ENCODE data around the gene KCNQ1.

The KCNQ1 gene

DNA sequence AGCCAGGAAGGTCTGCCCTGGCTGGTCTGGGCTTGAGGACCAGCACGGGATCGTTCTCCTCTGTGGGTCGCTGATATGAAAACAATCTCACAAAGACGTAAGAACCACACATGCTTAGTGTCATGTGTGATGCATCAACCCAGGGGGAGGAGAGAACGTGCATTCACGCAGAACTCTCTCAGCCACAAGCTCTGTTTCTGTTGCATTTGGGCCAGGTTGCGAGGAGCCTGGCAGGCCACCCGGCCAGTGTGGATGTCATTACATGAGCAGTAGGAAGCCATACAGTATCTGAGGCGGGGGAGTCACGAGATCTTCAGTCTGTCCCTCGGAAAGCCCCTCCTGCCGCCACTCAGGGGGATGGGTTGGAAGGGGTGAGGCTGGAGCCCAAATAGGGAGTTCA, 308.1 kb downstream of the KCNQ1 start:
- DNase-seq (ENCODE audit: low read depth), result no peak
- no peak overlapping the region for H3K4me3 ChIP-seq (ENCODE audit: low read length)
- TF ChIP-seq, protein P1, sequence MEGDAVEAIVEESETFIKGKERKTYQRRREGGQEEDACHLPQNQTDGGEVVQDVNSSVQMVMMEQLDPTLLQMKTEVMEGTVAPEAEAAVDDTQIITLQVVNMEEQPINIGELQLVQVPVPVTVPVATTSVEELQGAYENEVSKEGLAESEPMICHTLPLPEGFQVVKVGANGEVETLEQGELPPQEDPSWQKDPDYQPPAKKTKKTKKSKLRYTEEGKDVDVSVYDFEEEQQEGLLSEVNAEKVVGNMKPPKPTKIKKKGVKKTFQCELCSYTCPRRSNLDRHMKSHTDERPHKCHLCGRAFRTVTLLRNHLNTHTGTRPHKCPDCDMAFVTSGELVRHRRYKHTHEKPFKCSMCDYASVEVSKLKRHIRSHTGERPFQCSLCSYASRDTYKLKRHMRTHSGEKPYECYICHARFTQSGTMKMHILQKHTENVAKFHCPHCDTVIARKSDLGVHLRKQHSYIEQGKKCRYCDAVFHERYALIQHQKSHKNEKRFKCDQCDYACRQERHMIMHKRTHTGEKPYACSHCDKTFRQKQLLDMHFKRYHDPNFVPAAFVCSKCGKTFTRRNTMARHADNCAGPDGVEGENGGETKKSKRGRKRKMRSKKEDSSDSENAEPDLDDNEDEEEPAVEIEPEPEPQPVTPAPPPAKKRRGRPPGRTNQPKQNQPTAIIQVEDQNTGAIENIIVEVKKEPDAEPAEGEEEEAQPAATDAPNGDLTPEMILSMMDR (IDR thresholded peaks at IDR 0.05; ENCODE audit: insufficient read depth, low read depth, low read length, missing control alignments), result no peak

DNA sequence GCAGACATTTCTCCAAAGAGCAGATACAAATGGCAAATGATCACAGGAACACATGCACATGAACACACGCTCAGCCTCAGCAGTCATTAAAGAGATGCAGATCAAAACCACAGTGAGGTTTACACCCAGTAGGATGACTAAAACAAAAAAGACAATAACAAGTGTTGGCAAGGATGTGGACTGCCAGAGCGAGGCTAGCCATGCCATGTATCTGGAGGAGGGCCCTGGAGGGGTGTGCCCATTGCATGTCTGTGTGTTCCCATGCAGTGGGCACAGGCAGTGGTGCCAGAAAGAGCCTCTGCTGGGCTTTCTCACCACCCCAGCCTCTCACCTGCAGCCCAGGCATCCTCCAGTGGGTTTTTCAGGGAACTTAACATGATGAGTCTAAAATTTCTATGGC, 309.2 kb downstream of the KCNQ1 start:
- TF ChIP-seq, protein P1 (IDR thresholded peaks at IDR 0.05; ENCODE audit: insufficient read depth, low read depth, low read length, missing control alignments), result no peak
- H3K4me3 ChIP-seq (ENCODE audit: low read length), result no peak overlapping the region
- DNase-seq (ENCODE audit: low read depth), result no peak

DNA sequence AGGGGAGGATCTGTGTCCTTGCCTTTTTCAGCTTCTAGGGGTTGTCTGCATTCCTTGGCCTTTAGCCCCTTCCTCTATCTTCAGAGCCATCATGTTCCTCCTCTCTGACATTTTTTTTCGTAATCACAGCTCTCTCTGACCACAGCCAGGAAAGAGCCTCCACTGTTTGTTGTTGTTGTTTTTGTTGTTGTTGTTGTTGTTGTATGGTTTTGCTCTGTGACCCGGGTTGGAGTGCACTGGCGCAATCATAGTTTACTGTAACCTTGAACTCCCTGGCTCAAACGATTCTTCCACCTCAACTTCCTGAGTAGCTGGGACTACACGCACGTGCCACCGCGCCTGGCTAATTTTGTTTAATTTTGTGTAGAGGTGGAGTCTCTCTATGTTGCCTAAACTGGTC, 310.3 kb downstream of the KCNQ1 start:
- no peak for DNase-seq (ENCODE audit: low read depth)
- TF ChIP-seq, protein P1 (IDR thresholded peaks at IDR 0.05; ENCODE audit: insufficient read depth, low read depth, low read length, missing control alignments), result no peak
- H3K4me3 ChIP-seq (ENCODE audit: low read length), result no peak overlapping the region

DNA sequence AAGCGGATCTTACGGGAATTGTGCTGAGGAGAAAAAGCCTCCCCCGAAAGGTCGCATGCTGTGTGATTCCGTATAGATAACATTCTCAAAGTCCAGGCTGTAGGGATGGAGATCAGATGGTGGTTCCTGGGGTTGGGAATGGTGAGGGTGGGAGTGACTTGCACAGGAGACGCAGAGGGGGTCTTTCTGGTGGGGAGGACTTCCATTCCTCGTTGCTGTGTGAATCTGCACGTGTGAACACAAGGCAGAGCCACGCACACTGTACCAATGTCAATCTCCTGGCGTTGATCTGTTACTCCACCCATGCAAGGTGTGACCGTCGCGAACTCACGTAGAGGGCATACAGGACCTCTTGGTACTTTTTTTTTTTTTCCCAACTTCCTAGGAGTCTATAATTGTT, 313.9 kb downstream of the KCNQ1 start:
- DNase-seq (ENCODE audit: low read depth), result no peak
- H3K4me3 ChIP-seq (ENCODE audit: low read length), result no peak overlapping the region
- TF ChIP-seq, protein P1 (IDR thresholded peaks at IDR 0.05; ENCODE audit: insufficient read depth, low read depth, low read length, missing control alignments), result no peak

DNA sequence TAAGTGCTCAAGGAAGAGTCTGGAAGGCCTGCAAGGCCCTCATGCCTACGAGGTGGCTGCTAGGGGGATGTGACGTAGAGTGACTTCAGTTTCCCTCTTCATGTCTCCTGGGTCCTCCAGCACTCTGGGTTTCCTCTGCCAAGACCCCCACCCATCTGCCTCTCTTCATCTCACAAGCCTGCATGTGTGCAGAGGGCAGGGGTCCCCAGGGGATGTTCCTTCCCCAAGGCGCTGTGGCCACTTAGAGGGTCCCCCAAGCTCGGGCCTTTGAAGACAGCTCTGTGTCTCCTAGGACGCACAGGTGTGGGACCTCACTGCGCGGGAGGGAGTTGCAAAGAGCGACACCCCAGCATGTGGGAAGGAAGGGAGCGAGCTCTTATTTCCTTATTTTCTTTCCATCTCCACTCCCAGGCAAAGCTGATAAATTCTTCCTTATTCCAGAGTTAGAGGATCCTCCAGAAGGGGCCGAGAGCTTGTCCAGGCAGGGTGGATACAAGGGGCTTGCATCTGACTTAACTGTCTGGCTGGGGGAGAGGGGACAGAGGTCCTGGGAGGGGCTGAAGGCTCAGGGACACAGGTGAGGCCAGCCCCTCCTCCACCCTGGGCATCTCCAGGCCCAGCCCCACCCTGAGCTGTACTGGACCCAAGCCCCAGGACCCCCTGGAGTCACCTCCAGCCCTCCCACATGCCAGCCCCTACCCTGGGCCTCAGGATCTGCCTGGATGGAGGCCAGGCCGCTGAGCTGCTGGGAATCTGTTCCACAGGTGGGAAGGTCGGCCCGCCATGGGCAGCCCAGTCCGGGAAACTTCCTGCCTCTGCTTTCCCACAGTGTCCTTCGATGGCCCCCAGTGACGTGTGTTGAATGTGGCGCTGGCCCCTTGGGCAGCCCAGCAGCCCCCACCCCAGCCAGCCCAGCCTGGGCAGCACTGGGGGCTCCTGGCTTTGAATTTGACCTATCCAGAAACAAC, 314.7 kb downstream of the KCNQ1 start:
- TF ChIP-seq, protein P1 (IDR thresholded peaks at IDR 0.05; ENCODE audit: insufficient read depth, low read depth, low read length, missing control alignments), result no peak
- no peak overlapping the region for H3K4me3 ChIP-seq (ENCODE audit: low read length)
- DNase-seq (ENCODE audit: low read depth), result no peak

DNA sequence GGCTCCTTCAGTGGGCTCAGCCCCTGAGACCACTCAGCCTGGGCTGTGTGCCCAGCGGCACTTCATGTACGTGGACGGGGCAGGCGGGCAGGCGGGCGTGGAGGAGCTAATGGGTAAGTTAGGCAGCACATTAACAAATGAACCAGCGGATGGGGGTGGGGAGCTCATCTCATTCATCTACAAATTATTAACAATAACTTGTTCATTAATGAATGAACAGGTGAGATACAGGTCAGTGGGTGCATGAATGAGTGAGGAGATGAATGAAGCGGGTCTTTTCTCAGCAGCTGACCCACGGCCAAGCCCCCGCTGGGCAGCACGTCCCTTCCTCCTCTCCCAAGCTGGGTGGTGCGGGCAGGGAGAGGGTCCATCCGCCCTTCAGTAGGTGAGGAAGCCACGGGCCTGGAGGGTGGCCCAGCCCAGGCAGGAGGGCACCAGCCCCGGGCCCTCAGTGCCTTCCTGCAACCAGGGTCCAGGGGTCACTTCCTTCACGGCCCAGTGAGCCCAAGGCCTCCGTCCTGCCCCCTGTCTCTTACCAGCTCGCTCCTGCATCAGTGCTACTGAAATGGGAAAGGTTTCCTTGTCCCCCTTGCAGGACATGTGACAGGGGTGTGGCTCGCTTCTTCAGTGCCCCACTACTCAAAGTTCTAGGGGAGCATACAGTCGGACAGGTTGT, 315.5 kb downstream of the KCNQ1 start:
- TF ChIP-seq, protein P1 (IDR thresholded peaks at IDR 0.05; ENCODE audit: insufficient read depth, low read depth, low read length, missing control alignments), result no peak
- no peak overlapping the region for H3K4me3 ChIP-seq (ENCODE audit: low read length)
- no peak for DNase-seq (ENCODE audit: low read depth)

Measured in epithelial cell of esophagus (primary cell).